ENCODE measurements around the gene RAB8B.

RAB8B gene

GRCh38 chr15:63190769-63191649 is 1.6 kb downstream of the RAB8B start:
- Histone ChIP-seq H3K36me3 (ENCODE audit: control insufficient read depth in 2 of 2, insufficient read depth in 1 of 2, low read length in 2 of 2) (no peaks in the 10 kb centered on the region), H3K27ac (ENCODE audit: extremely low read depth, low read depth, low read length) (no peak overlapping the region), H3K4me1 (ENCODE audit: control insufficient read depth, insufficient read depth, low read length) (peaks cover 5% of the 10 kb centered on the region; the same call in 1 of the 2 replicates), H3K9me3 (ENCODE audit: control insufficient read depth, insufficient read depth, low read depth, low read length) (no peaks in the 10 kb centered on the region), H3K4me3 (ENCODE audit: low read depth, low read length) (no peak overlapping the region)
- CTCF ChIA-PET, result interaction anchor here (0.6 to 1.4 kb wide), 2 partner anchors 24 to 97 kb away, joined by 3 read pairs; no protein-coding TSS in a partner anchor
- no peak for TF ChIP-seq ZNF792 (tag by site-specific recombination; IDR thresholded peaks at IDR 0.05)
- TF ChIP-seq ZNF350 (tag by site-specific recombination; IDR thresholded peaks at IDR 0.05), result no peak
- no peak for TF ChIP-seq ZNF133 (tag by site-specific recombination; IDR thresholded peaks at IDR 0.05)
- peak; percentile 6; the same call in 1 of the 2 replicates for TF ChIP-seq ZNF660 (tag by site-specific recombination; IDR thresholded peaks at IDR 0.05)
- POLR2A ChIA-PET, result no interaction called here

DNA sequence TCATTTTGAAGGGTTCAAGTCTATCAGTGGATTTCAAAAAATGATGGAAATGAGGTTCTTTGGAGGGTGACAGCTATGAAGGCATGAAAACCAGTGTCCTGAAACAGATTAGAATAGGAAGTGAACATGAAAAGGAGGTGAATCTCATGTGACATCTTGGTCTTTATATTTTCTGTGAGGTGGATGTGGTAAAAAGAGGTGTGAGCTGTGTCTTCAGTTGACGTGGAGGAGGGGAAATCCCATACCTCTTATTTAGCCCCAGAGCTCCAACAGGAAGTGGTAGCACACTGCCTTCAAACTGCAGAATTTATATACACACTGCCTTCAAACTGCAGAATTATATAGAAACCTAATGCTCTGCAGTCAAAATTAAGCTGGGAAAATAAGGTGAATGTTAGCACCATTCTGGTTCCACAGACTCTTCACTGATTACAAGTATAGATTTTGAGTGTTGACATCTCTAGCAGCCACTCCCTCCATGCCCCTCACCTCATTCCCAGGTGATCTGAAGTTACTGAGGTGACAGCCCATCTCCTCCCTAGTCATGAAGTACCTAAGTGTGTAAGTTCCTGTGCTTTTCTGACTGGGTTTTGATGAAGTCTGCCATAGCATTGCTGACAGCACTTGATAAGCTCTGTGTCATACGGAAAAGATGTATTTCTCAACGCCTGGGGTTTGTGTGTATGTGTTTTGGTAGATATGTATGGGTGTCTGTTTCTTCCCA is 2.7 kb downstream of the RAB8B start:
- Histone ChIP-seq H3K9me3 (ENCODE audit: control insufficient read depth, insufficient read depth, low read depth, low read length) (no peaks in the 10 kb centered on the region), H3K27ac (ENCODE audit: extremely low read depth, low read depth, low read length) (no peak overlapping the region), H3K4me1 (ENCODE audit: control insufficient read depth, insufficient read depth, low read length) (peaks cover 5% of the 10 kb centered on the region; the same call in 1 of the 2 replicates), H3K36me3 (ENCODE audit: control insufficient read depth in 2 of 2, insufficient read depth in 1 of 2, low read length in 2 of 2) (no peaks in the 10 kb centered on the region), H3K4me3 (ENCODE audit: low read depth, low read length) (no peak overlapping the region)
- CTCF ChIA-PET, result interaction anchor here (0.6 to 1.4 kb wide), 2 partner anchors 23 to 98 kb away, joined by 3 read pairs; no protein-coding TSS in a partner anchor
- TF ChIP-seq ZNF555 (tag by site-specific recombination; conservative IDR thresholded peaks at IDR 0.05) (no peak), ZNF580 (tag by site-specific recombination; IDR thresholded peaks at IDR 0.05) (no peak), ZSCAN4 (tag by site-specific recombination; IDR thresholded peaks at IDR 0.05) (no peak), ZNF112 (tag by site-specific recombination; IDR thresholded peaks at IDR 0.05) (no peak), ZNF37A (tag by site-specific recombination; IDR thresholded peaks at IDR 0.05) (no peak), AEBP2 (tag by site-specific recombination; IDR thresholded peaks at IDR 0.05; ENCODE audit: borderline replicate concordance) (no peak), ZNF157 (tag by site-specific recombination; IDR thresholded peaks at IDR 0.05) (no peak), ZNF621 (tag by site-specific recombination; IDR thresholded peaks at IDR 0.05) (no peak), ZNF521 (tag by site-specific recombination; IDR thresholded peaks at IDR 0.05) (no peak), ZNF280C (tag by site-specific recombination; IDR thresholded peaks at IDR 0.05) (no peak), KLF16 (tag by site-specific recombination; IDR thresholded peaks at IDR 0.05) (no peak), INSM2 (tag by site-specific recombination; IDR thresholded peaks at IDR 0.05) (no peak), ZNF645 (tag by site-specific recombination; IDR thresholded peaks at IDR 0.05) (no peak), PRDM1 (tag by site-specific recombination; IDR thresholded peaks at IDR 0.05) (no peak), SP7 (tag by site-specific recombination; IDR thresholded peaks at IDR 0.05) (no peak)
- TF ChIP-seq, protein P1, sequence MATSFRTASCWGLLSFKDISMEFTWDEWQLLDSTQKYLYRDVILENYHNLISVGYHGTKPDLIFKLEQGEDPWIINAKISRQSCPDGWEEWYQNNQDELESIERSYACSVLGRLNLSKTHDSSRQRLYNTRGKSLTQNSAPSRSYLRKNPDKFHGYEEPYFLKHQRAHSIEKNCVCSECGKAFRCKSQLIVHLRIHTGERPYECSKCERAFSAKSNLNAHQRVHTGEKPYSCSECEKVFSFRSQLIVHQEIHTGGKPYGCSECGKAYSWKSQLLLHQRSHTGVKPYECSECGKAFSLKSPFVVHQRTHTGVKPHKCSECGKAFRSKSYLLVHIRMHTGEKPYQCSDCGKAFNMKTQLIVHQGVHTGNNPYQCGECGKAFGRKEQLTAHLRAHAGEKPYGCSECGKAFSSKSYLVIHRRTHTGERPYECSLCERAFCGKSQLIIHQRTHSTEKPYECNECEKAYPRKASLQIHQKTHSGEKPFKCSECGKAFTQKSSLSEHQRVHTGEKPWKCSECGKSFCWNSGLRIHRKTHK (tag by site-specific recombination; IDR thresholded peaks at IDR 0.05), result no peak
- POLR2A ChIA-PET, result no interaction called here
